Measurements from ENCODE around the gene AURKA.

DNA sequence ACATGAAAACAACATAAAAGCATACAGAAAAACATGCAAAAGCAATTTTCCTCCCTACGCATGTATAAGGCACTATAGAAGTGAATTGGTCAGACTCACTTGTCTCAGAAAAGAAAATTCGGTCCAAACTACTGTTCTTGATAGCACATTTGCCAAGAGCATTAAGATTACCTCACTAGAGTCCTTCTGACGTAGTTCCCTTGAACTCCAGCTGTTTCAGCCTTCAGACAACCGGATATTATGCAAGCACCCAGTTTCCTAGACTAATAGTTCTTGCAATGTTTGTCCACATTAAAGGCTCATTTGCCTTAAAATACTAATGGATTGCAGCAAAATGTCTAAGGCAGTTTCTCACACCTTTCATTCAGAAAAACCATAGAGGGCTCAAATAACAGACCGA lies 17.5 kb upstream of the AURKA start:
- TF ChIP-seq, protein P1, sequence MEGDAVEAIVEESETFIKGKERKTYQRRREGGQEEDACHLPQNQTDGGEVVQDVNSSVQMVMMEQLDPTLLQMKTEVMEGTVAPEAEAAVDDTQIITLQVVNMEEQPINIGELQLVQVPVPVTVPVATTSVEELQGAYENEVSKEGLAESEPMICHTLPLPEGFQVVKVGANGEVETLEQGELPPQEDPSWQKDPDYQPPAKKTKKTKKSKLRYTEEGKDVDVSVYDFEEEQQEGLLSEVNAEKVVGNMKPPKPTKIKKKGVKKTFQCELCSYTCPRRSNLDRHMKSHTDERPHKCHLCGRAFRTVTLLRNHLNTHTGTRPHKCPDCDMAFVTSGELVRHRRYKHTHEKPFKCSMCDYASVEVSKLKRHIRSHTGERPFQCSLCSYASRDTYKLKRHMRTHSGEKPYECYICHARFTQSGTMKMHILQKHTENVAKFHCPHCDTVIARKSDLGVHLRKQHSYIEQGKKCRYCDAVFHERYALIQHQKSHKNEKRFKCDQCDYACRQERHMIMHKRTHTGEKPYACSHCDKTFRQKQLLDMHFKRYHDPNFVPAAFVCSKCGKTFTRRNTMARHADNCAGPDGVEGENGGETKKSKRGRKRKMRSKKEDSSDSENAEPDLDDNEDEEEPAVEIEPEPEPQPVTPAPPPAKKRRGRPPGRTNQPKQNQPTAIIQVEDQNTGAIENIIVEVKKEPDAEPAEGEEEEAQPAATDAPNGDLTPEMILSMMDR (IDR thresholded peaks at IDR 0.05), result no peak
- TF ChIP-seq POLR2A (IDR thresholded peaks at IDR 0.05), result no peak
